Anterior cingulate cortex (tissue), 58 donors: ENCODE data around the gene TFAP2D.

ENCODE experiments used
- DNase-seq, 58 donors: peaks; one replicate each; lab custom pipeline; 2025; lab: John Stamatoyannopoulos, UW

The TFAP2D gene

GRCh38 chr6:50717734-50718457 is 4.6 kb downstream of the TFAP2D start:
- no peak for DNase-seq

- no peak for DNase-seq
Measured at GRCh38 chr6:50718566-50718965, 5.2 kb downstream of the TFAP2D start.

- no peak for DNase-seq
Measured at GRCh38 chr6:50720623-50721022, 7.3 kb downstream of the TFAP2D start.

GRCh38 chr6:50721978-50722377 is 8.7 kb downstream of the TFAP2D start:
- DNase-seq: no peak

DNA sequence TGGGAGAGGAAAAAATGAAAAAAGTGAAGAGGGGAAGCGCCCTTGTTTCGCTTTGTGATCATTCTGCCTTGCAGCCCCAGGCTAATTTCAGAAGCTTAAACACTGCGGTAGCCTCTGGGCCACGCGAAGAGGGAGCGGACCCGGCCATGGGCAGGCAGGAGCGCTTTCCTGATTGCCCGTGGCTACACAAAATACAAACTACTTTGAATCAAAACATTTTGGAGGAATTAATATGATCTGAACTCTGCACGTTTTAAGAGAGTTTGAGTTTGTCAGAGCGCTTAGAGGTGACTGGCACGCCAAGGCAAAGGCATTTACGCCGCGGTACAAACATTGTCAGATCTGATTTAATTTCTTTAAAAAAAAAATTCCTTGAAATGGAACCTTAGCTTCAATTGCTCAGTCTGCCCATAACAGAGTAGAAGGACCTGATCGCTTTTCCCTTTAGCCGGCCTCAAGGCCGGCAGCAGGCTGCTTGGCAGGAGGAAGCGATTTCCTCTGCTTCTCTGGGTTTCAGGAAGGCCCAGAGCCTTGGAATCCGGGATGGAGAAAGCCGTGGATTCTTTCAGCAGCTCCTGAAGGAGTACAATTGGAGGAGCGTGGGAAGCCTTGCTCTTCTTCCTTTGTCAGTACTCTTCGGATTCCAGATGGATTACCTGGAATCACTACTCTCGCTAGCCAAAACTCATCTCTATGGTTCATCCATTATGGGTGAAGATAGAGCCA is 9.7 kb downstream of the TFAP2D start:
- DNase-seq: no peak

GRCh38 chr6:50724381-50725124 is 11.2 kb downstream of the TFAP2D start:
- no peak for DNase-seq

GRCh38 chr6:50734488-50734887 is 21.2 kb downstream of the TFAP2D start:
- DNase-seq: no peak

DNA sequence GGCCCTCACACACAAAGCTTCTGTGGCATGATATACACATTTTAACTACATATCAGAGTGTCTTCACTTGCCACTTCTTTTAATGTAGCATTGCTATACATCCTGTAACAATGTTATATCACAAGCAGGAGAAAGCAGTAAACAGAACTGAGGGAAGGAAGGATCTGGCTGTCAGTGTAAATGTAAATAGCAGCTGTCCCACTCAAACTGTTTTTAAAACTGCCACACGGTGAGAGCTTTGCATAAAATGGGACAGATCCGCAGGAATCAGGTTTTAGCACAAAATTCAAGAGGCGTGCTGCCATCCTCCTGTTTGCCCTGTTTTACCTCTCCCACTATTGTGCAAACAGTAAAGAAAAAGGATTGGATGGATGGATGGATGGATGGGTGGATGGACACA is 28.8 kb downstream of the TFAP2D start:
- no peak for DNase-seq

- DNase-seq: no peak
Measured at GRCh38 chr6:50744976-50745375, 31.6 kb downstream of the TFAP2D start.

DNA sequence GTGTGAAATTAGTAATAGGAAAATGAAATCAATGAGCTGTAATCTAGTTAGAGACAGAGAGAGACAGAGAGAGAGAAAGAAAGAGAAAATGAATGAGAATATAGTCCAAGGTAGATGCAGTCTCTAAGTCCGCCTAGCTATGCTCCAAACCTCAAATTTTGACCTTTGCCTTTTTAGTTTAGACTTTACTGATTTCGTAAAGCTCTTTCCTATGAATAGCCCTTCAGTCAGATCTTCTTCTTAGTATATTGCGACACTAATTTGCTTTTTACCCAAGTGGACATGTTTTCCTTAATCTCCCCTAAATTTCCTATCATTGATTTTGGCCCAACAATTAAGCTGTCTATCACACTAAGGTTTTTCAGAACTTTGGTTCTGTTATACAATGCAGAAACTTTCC is 49.5 kb downstream of the TFAP2D start:
- DNase-seq: no peak

- DNase-seq: no peak
Measured at GRCh38 chr6:50778696-50779095, 65.4 kb downstream of the TFAP2D start.

DNA sequence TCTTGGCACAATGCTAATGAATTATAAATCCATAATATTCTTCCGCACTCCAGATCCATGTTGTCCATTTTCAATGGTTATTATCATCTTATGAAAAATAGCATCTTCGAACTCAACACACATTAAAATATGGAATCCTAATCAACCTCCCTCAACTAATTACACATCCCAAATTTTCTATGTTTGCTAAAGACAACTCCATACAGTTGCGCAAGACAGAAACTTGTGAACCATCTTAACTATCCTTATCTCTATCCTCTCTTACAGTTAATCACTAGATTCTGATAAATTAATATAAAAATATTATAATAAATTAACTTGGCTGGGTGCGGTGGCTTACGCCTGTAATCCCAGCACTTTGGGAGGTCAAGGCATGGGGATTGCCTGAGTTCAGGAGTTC is 67.1 kb downstream of the TFAP2D start:
- DNase-seq: no peak

DNA sequence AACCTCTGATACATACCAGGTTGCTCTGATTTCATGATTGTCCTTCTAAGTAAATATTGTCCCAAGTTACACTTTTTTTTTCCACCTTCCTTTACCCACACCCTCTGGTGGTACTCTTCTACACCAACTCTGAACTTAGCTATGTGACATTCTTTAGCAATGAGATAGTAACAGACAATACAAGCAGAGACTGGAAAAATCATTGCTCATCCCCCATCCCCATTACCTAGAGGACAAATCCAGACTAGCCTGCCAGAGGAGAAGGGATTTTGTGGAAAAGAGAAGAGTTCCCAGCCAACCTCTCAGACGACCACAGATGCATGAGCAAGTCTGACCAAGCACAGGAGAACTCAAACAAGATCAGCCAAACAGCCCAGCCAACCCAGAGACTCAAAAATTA is 72.6 kb downstream of the TFAP2D start:
- no peak for DNase-seq

- peak in 6 of 58 donors; percentile 0 to 66 (median 1) for DNase-seq
Measured at GRCh38 chr6:50791900-50792508, 78.7 kb downstream of the TFAP2D start.

DNA sequence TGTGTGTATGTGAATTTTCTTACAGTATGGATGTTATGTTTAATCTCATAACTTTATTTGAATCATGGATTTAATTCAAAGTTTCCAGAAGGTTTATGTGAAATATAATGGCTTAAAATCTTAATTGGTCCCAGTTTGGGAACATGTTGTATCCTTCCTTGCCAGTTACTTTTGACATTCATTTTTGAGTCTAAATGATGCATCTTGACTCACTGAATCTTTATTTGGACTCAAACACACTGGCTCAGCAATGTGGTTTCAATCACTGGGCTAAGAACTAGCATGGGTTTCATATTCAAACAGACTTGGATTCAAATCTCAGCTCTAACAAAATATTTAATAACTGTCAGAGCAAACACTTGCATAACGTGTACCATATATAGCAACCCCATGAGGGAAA is 79.4 kb downstream of the TFAP2D start:
- DNase-seq: no peak

GRCh38 chr6:50795574-50795973 is 82.2 kb downstream of the TFAP2D start:
- no peak for DNase-seq

GRCh38 chr6:50804283-50804682 is 91.0 kb downstream of the TFAP2D start:
- no peak for DNase-seq

GRCh38 chr6:50807035-50807434 is 93.7 kb downstream of the TFAP2D start:
- no peak for DNase-seq

DNA sequence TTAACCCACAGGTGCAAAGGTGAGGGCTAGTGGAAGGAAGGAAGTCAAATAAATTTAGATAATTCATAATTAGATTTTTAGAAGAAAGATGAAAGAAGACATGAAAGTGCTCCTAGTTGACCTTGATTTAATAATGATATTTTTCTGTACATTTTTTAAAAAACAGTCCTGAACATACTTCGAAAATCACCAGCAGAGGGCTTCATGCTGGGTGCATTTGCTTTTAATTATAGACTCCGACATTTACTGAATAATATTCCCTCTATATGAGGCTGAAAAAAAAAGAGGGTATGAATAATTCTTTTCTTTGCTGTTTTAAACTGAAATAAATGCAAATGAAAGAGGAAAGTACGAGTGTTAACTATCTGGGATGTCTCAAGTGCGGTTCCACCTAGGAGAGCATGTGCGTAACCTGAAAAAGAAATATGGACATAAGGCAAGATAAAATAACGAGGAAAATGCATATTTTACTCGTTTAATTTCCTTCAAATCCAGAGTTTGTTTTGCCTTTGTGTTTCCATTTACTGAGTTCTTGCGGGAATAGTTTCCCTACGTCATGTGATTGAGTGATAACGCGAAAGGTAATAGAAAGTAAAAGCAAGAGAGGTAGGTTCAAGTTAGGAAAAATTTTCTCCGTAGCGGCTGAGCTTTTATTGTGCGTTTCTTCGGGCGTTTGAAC is 102.2 kb downstream of the TFAP2D start:
- no peak for DNase-seq

DNA sequence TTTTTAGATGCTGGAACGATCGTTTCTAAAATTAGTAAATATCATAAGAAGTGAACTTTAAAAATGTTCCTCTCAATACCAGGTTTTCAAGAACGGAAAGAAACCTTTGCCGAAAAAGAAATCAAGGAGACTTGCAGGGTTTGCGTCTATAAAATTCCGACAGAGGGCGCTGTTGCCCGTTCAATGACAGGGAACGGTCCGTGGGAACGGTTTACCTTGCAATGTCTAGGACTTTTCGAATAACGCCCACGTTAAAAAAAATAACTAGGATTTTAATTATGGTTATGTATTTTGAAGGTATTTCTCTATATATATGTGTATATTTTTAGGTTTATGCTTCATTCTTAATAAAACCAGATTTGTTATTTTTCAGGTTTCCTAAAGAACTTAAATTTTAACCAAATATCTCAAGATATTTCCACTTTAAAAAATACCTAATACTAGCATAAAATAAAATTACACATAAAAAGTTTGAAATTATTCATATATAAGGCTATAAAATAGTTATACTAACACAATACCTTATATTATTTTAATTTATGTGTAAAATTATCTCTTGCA is 102.9 kb downstream of the TFAP2D start:
- DNase-seq: peak in 49 of 58 donors; percentile 1 to 79 (median 26)
